Measurements from ENCODE around the gene MATR3. TPM values are rescaled to one million over a fixed set of nuclear protein-coding genes. Genes with fewer than 3 reads are reported as not detected.
A peak's percentile ranks its signal among the peaks of the same experiment; 100 is the strongest.

The MATR3 gene
- polyA plus RNA-seq, 1 donor from 2014 or later: 1,016 TPM

DNA sequence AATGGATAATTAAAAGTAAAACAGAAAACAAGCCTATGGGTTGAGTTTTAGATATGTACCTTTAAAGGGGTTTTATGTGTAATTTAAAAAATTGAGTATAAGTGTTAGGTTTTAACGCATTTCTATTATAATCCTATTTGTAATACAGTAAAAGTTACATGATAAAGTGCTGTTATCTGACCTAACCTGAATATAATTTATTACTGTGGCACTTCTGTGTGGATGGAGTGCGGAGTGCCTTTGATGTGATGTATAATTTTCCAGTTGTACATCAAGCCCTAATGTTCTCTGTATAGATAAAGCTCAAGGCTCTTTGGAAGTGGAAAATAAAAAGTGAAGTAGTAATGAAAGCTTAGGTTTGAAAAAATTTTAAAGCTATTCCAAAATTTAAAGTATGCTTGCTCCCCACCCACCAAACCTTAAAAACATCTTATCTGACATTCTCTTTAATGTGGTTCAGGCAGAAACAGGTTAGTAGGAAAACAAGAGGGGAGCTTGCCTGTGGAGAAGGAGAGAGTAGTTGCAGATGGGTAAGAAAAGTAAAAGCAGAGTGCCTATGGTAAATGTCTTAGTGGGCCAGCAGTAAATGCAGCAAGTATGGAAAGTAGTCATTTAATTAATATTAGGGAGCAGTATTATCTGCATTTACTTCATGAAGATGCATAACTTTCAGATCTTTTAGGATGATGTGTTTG, 4.0 kb downstream of the MATR3 start:
- Histone ChIP-seq H3K27me3 (ENCODE audit: insufficient read depth, low read depth, low read length) (no peaks in the 10 kb centered on the region), H3K79me2 (replicated peaks; ENCODE audit: insufficient read depth, low read length) (peaks cover 86% of the 10 kb centered on the region), H3K9me3 (ENCODE audit: low read length) (no peaks in the 10 kb centered on the region), H3K36me3 (ENCODE audit: insufficient read depth, low read length) (no peaks in the 10 kb centered on the region), H3K4me2 (ENCODE audit: low read length) (no peak overlapping the region), H3K27ac (ENCODE audit: low read length) (no peak overlapping the region), H2AFZ (ENCODE audit: low read depth, low read length) (no peak overlapping the region), H3K4me3 (ENCODE audit: low read length) (peak overlapping the region; percentile 95), H3K9me2 (ENCODE audit: insufficient read depth, low read length) (no peaks in the 10 kb centered on the region), H3F3A (ENCODE audit: insufficient read depth, low read length, poor library complexity, severe bottlenecking) (no peaks in the 10 kb centered on the region), H3K9ac (ENCODE audit: low read length) (no peak overlapping the region), H4K20me1 (ENCODE audit: insufficient read depth) (peaks cover 63% of the 10 kb centered on the region)
- TF ChIP-seq MXI1 (conservative IDR thresholded peaks at IDR 0.05; ENCODE audit: poor library complexity, severe bottlenecking): no peak
- no peak for TF ChIP-seq SMC3 (conservative IDR thresholded peaks at IDR 0.05; ENCODE audit: poor library complexity)
- no peak for TF ChIP-seq EP300 (conservative IDR thresholded peaks at IDR 0.05; ENCODE audit: poor library complexity, severe bottlenecking)
- no peak for TF ChIP-seq TAF1 (IDR thresholded peaks at IDR 0.05; ENCODE audit: low read depth)
- TF ChIP-seq, protein P1, sequence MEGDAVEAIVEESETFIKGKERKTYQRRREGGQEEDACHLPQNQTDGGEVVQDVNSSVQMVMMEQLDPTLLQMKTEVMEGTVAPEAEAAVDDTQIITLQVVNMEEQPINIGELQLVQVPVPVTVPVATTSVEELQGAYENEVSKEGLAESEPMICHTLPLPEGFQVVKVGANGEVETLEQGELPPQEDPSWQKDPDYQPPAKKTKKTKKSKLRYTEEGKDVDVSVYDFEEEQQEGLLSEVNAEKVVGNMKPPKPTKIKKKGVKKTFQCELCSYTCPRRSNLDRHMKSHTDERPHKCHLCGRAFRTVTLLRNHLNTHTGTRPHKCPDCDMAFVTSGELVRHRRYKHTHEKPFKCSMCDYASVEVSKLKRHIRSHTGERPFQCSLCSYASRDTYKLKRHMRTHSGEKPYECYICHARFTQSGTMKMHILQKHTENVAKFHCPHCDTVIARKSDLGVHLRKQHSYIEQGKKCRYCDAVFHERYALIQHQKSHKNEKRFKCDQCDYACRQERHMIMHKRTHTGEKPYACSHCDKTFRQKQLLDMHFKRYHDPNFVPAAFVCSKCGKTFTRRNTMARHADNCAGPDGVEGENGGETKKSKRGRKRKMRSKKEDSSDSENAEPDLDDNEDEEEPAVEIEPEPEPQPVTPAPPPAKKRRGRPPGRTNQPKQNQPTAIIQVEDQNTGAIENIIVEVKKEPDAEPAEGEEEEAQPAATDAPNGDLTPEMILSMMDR (IDR thresholded peaks at IDR 0.05; ENCODE audit: poor library complexity, severe bottlenecking): no peak
- no peak for TF ChIP-seq RAD21 (conservative IDR thresholded peaks at IDR 0.05)
- TF ChIP-seq, protein P2, sequence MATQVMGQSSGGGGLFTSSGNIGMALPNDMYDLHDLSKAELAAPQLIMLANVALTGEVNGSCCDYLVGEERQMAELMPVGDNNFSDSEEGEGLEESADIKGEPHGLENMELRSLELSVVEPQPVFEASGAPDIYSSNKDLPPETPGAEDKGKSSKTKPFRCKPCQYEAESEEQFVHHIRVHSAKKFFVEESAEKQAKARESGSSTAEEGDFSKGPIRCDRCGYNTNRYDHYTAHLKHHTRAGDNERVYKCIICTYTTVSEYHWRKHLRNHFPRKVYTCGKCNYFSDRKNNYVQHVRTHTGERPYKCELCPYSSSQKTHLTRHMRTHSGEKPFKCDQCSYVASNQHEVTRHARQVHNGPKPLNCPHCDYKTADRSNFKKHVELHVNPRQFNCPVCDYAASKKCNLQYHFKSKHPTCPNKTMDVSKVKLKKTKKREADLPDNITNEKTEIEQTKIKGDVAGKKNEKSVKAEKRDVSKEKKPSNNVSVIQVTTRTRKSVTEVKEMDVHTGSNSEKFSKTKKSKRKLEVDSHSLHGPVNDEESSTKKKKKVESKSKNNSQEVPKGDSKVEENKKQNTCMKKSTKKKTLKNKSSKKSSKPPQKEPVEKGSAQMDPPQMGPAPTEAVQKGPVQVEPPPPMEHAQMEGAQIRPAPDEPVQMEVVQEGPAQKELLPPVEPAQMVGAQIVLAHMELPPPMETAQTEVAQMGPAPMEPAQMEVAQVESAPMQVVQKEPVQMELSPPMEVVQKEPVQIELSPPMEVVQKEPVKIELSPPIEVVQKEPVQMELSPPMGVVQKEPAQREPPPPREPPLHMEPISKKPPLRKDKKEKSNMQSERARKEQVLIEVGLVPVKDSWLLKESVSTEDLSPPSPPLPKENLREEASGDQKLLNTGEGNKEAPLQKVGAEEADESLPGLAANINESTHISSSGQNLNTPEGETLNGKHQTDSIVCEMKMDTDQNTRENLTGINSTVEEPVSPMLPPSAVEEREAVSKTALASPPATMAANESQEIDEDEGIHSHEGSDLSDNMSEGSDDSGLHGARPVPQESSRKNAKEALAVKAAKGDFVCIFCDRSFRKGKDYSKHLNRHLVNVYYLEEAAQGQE (IDR thresholded peaks at IDR 0.05; ENCODE audit: borderline replicate concordance): no peak
- no peak for TF ChIP-seq EZH2 (IDR thresholded peaks at IDR 0.05; ENCODE audit: borderline replicate concordance, insufficient read depth, low read length, poor library complexity, severe bottlenecking)
- no peak for TF ChIP-seq POLR2AphosphoS5 (IDR thresholded peaks at IDR 0.05)

DNA sequence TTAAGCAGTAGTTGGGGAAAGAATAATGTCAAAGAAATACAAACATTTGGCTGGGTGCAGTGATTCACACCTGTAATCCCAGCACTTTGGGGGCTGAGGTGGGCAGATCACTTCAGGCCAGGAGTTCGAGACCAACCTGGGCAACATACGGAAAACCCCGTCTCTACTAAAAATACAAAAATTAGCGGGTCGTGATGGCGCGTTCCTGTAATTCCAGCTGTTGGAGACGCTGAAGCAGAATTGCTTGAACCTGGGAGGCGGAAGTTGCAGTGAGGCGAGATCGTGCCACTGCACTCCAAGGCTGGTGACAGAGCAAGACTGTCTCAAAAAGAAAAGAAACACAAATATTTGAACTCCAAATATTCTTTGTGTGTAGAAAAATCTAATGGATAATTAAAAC, 4.7 kb downstream of the MATR3 start:
- no peaks in the 10 kb centered on the region for H3K27me3 ChIP-seq (ENCODE audit: insufficient read depth, low read depth, low read length)
- H3K36me3 ChIP-seq (ENCODE audit: insufficient read depth, low read length): no peaks in the 10 kb centered on the region
- H4K20me1 ChIP-seq (ENCODE audit: insufficient read depth): peaks cover 69% of the 10 kb centered on the region
- H3F3A ChIP-seq (ENCODE audit: insufficient read depth, low read length, poor library complexity, severe bottlenecking): no peaks in the 10 kb centered on the region
- peak overlapping the region; percentile 95 for H3K4me3 ChIP-seq (ENCODE audit: low read length)
- TF ChIP-seq EZH2 (IDR thresholded peaks at IDR 0.05; ENCODE audit: borderline replicate concordance, insufficient read depth, low read length, poor library complexity, severe bottlenecking): no peak
- no peak for TF ChIP-seq SMC3 (conservative IDR thresholded peaks at IDR 0.05; ENCODE audit: poor library complexity)
- TF ChIP-seq TAF1 (IDR thresholded peaks at IDR 0.05; ENCODE audit: low read depth): no peak
- TF ChIP-seq MXI1 (conservative IDR thresholded peaks at IDR 0.05; ENCODE audit: poor library complexity, severe bottlenecking): no peak
- TF ChIP-seq, protein P1 (IDR thresholded peaks at IDR 0.05; ENCODE audit: poor library complexity, severe bottlenecking): no peak
- TF ChIP-seq POLR2AphosphoS5 (IDR thresholded peaks at IDR 0.05): no peak
- TF ChIP-seq RAD21 (conservative IDR thresholded peaks at IDR 0.05): no peak
- TF ChIP-seq, protein P2 (IDR thresholded peaks at IDR 0.05; ENCODE audit: borderline replicate concordance): no peak
- no peak for TF ChIP-seq EP300 (conservative IDR thresholded peaks at IDR 0.05; ENCODE audit: poor library complexity, severe bottlenecking)
- H3K9me2 ChIP-seq (ENCODE audit: insufficient read depth, low read length): no peaks in the 10 kb centered on the region
- H3K9me3 ChIP-seq (ENCODE audit: low read length): no peaks in the 10 kb centered on the region
- H3K4me2 ChIP-seq (ENCODE audit: low read length): no peak overlapping the region
- peaks cover 89% of the 10 kb centered on the region for H3K79me2 ChIP-seq (replicated peaks; ENCODE audit: insufficient read depth, low read length)
- no peak overlapping the region for H2AFZ ChIP-seq (ENCODE audit: low read depth, low read length)
- no peak overlapping the region for H3K27ac ChIP-seq (ENCODE audit: low read length)
- no peak overlapping the region for H3K9ac ChIP-seq (ENCODE audit: low read length)
